ENCODE results near the gene ZNF436. TPM values are rescaled to one million over a fixed set of nuclear protein-coding genes. Genes with fewer than 3 reads are reported as not detected.

The ZNF436 gene
- polyA plus RNA-seq, 1 experiment: 8.1 TPM

- ChIA-PET POLR2A (no interaction called here), CTCF (no interaction called here)
- no peak for DNase-seq (ENCODE audit: low read depth)
- Histone ChIP-seq H3K27me3 (ENCODE audit: control insufficient read depth, insufficient read depth, low read length) (no peaks in the 10 kb centered on the region), H3K36me3 (ENCODE audit: control insufficient read depth, insufficient read depth, low read length) (no peaks in the 10 kb centered on the region), H3K4me3 (ENCODE audit: low read depth, low read length) (no peak overlapping the region)
- no peak for TF ChIP-seq CTCF (IDR thresholded peaks at IDR 0.05; ENCODE audit: insufficient read depth, low read depth, low read length)
Observed at GRCh38 chr1:23396380-23396779, 26.7 kb upstream of the ZNF436 start.

- CTCF ChIA-PET: interaction anchor here (3.0 kb wide), 1 partner anchor 8 kb away, joined by 25 read pairs; no protein-coding TSS in a partner anchor
- H3K27me3 ChIP-seq (ENCODE audit: control insufficient read depth, insufficient read depth, low read length): no peaks in the 10 kb centered on the region
- no peak for DNase-seq (ENCODE audit: low read depth)
- no peaks in the 10 kb centered on the region for H3K36me3 ChIP-seq (ENCODE audit: control insufficient read depth, insufficient read depth, low read length)
- H3K4me3 ChIP-seq (ENCODE audit: low read depth, low read length): no peak overlapping the region
- no peak for TF ChIP-seq CTCF (IDR thresholded peaks at IDR 0.05; ENCODE audit: insufficient read depth, low read depth, low read length)
- POLR2A ChIA-PET: no interaction called here
Observed at GRCh38 chr1:23395849-23396248, 26.2 kb upstream of the ZNF436 start.

- ChIA-PET CTCF (interaction anchor here (1.2 to 3.0 kb wide), 3 partner anchors 9 to 242 kb away, joined by 3 to 25 read pairs (median 4); no protein-coding TSS in a partner anchor), POLR2A (interaction anchor here (1.1 to 1.5 kb wide), 2 partner anchors 9 to 51 kb away, joined by 3 to 15 read pairs; partner anchors contain the start of gene HNRNPR)
- Histone ChIP-seq H3K27me3 (ENCODE audit: control insufficient read depth, insufficient read depth, low read length) (no peaks in the 10 kb centered on the region), H3K4me3 (ENCODE audit: low read depth, low read length) (no peak overlapping the region), H3K36me3 (ENCODE audit: control insufficient read depth, insufficient read depth, low read length) (no peaks in the 10 kb centered on the region)
- DNase-seq (ENCODE audit: low read depth): no peak
- TF ChIP-seq CTCF (IDR thresholded peaks at IDR 0.05; ENCODE audit: insufficient read depth, low read depth, low read length): no peak
Observed at GRCh38 chr1:23395154-23395724, 25.6 kb upstream of the ZNF436 start.

GRCh38 chr1:23394684-23395083 lies 25.0 kb upstream of the ZNF436 start:
- Histone ChIP-seq H3K4me3 (ENCODE audit: low read depth, low read length) (no peak overlapping the region), H3K27me3 (ENCODE audit: control insufficient read depth, insufficient read depth, low read length) (no peaks in the 10 kb centered on the region), H3K36me3 (ENCODE audit: control insufficient read depth, insufficient read depth, low read length) (no peaks in the 10 kb centered on the region)
- ChIA-PET CTCF (interaction anchor here (0.8 to 3.0 kb wide), 4 partner anchors 9 to 243 kb away, joined by 3 to 25 read pairs (median 4); no protein-coding TSS in a partner anchor), POLR2A (interaction anchor here (1.1 to 1.5 kb wide), 2 partner anchors 9 to 50 kb away, joined by 3 to 15 read pairs; partner anchors contain the start of gene HNRNPR)
- peak; percentile 42 for TF ChIP-seq CTCF (IDR thresholded peaks at IDR 0.05; ENCODE audit: insufficient read depth, low read depth, low read length)
- DNase-seq (ENCODE audit: low read depth): peak; percentile 62

- H3K27me3 ChIP-seq (ENCODE audit: control insufficient read depth, insufficient read depth, low read length): no peaks in the 10 kb centered on the region
- TF ChIP-seq CTCF (IDR thresholded peaks at IDR 0.05; ENCODE audit: insufficient read depth, low read depth, low read length): no peak
- ChIA-PET CTCF (interaction anchor here (0.8 to 3.0 kb wide), 5 partner anchors 10 to 243 kb away, joined by 3 to 25 read pairs (median 4); no protein-coding TSS in a partner anchor), POLR2A (interaction anchor here (1.1 to 1.5 kb wide), 2 partner anchors 10 to 50 kb away, joined by 3 to 15 read pairs; partner anchors contain the start of gene HNRNPR)
- H3K36me3 ChIP-seq (ENCODE audit: control insufficient read depth, insufficient read depth, low read length): no peaks in the 10 kb centered on the region
- H3K4me3 ChIP-seq (ENCODE audit: low read depth, low read length): no peak overlapping the region
- DNase-seq (ENCODE audit: low read depth): no peak
Observed at GRCh38 chr1:23394181-23394580, 24.5 kb upstream of the ZNF436 start.
